Measurements from ENCODE around the gene PASK. TPM values are rescaled to one million over a fixed set of nuclear protein-coding genes. Genes with fewer than 3 reads are reported as not detected.

PASK gene
- total RNA-seq, 2 donors from 2014 or later, result 108 to 163 TPM

DNA sequence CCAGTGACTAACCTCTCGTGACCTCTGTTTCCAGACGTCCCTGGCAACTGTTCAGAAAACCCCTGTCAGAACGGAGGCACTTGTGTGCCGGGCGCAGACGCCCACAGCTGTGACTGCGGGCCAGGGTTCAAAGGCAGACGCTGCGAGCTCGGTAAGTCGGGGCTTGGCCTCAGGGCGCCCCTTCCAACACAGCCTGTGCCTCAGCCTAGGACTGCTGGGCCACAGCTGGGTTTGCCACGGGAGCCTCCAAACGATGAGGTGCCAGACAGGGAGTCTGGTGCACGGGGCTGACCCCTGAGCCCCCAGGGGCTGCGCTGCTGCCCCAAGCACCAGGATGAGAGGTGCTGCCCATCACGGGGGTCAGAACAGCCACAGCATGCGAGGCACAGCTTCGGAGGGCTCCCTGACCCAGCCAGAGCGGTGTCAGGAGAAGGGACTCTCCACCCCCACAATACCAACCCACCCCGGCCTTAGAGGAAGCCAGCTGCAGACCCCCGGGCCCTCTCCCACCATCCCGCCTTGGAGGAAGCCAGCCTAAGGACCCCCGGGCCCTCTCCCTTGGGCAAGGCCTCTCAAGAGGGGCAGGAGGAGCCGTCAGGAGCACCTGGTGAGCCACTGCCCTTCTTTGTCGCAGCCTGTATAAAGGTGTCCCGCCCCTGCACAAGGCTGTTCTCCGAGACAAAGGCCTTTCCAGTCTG, 67.5 kb downstream of the PASK start:
- ATAC-seq (no peak), DNase-seq (no peak)
- Mint-ChIP-seq H3K27ac (peak overlapping the region; percentile 82), H3K27me3 (no peaks in the 10 kb centered on the region), H3K36me3 (ENCODE audit: low read depth) (peaks cover 5% of the 10 kb centered on the region), H3K4me1 (peaks cover 10% of the 10 kb centered on the region), H3K4me3 (no peak overlapping the region)
- H3K9me3 ChIP-seq (ENCODE audit: control insufficient read depth, low read length, poor library complexity, severe bottlenecking), result no peaks in the 10 kb centered on the region

DNA sequence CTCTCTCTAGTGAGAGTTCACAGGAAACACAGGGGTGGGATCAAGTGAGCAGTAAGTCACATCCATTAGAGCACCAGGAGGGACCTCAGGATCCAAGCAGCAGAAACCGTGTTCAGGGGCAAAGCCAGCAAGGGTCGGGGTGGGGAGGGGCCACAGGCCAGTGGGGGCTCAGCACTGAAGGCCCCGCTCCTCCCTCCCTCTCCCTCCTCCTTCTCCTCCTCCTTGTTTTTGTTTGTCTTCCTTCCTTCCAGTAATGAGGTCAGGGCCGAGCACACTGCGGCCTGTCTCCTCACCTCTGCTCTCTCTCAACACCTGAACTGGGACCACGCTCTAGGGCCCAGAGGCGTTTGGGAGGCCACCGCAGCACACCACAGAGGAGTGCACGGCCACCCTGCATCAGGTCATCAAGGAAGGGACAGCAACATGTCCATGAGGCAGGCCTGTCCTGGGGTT, 68.1 kb downstream of the PASK start:
- Mint-ChIP-seq H3K4me1 (peaks cover 10% of the 10 kb centered on the region), H3K27ac (peak overlapping the region; percentile 82), H3K4me3 (no peak overlapping the region), H3K36me3 (ENCODE audit: low read depth) (peaks cover 3% of the 10 kb centered on the region), H3K27me3 (no peaks in the 10 kb centered on the region)
- DNase-seq (no peak), ATAC-seq (no peak)
- no peaks in the 10 kb centered on the region for H3K9me3 ChIP-seq (ENCODE audit: control insufficient read depth, low read length, poor library complexity, severe bottlenecking)

GRCh38 chr2:241080405-241081189, 68.7 kb downstream of the PASK start:
- peaks cover 10% of the 10 kb centered on the region for H3K4me1 Mint-ChIP-seq
- no peak overlapping the region for H3K4me3 Mint-ChIP-seq
- H3K36me3 Mint-ChIP-seq (ENCODE audit: low read depth), result peaks cover 3% of the 10 kb centered on the region
- ATAC-seq (no peak), DNase-seq (no peak)
- no peaks in the 10 kb centered on the region for H3K9me3 ChIP-seq (ENCODE audit: control insufficient read depth, low read length, poor library complexity, severe bottlenecking)
- H3K27me3 Mint-ChIP-seq, result no peaks in the 10 kb centered on the region
- peak overlapping the region; percentile 82 for H3K27ac Mint-ChIP-seq

DNA sequence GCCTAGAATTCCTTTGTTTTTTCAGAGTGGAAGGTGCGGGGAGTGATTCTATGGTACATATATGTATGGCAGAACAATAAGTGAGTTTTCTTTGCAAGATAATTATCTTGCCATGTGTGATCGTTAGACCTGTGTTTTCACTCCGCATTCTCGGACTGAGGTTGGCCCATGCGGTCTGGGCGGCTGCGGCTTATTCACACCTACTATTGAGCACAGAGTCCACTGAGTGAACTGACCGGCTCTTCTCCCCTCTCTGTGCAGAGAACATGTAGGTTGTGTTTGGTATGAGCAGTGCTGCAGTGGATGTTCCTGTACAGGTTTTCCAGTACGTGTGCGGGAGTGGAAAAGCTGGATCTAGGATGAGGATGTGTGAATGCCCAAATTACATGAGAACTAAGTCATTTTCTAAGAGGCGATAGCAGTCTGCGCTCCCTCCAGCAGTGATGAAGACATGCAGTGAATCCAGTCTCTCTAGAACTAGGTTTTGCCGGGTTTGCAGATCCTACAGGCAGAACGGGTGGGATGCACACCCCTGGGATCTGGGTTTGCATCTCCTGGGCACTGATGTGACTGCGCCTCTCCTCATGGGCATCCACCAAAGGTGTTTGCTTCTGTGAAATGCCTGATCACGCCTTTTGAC, 74.3 kb downstream of the PASK start:
- H3K36me3 Mint-ChIP-seq (ENCODE audit: low read depth), result peaks cover 2% of the 10 kb centered on the region

GRCh38 chr2:241074065-241074818, 75.0 kb downstream of the PASK start:
- Mint-ChIP-seq H3K36me3 (ENCODE audit: low read depth) (peaks cover 2% of the 10 kb centered on the region), H3K4me3 (no peak overlapping the region), H3K4me1 (peaks cover 5% of the 10 kb centered on the region), H3K27me3 (no peaks in the 10 kb centered on the region), H3K27ac (no peak overlapping the region)
- DNase-seq, result no peak
- ATAC-seq, result no peak
- H3K9me3 ChIP-seq (ENCODE audit: control insufficient read depth, low read length, poor library complexity, severe bottlenecking), result no peaks in the 10 kb centered on the region

More for the DNA sequence above, 74.3 kb downstream of the PASK start:
- Mint-ChIP-seq H3K27ac (no peak overlapping the region), H3K4me1 (peaks cover 5% of the 10 kb centered on the region), H3K4me3 (no peak overlapping the region), H3K27me3 (no peaks in the 10 kb centered on the region)
- no peak for ATAC-seq
- DNase-seq, result no peak
- H3K9me3 ChIP-seq (ENCODE audit: control insufficient read depth, low read length, poor library complexity, severe bottlenecking), result no peaks in the 10 kb centered on the region

DNA sequence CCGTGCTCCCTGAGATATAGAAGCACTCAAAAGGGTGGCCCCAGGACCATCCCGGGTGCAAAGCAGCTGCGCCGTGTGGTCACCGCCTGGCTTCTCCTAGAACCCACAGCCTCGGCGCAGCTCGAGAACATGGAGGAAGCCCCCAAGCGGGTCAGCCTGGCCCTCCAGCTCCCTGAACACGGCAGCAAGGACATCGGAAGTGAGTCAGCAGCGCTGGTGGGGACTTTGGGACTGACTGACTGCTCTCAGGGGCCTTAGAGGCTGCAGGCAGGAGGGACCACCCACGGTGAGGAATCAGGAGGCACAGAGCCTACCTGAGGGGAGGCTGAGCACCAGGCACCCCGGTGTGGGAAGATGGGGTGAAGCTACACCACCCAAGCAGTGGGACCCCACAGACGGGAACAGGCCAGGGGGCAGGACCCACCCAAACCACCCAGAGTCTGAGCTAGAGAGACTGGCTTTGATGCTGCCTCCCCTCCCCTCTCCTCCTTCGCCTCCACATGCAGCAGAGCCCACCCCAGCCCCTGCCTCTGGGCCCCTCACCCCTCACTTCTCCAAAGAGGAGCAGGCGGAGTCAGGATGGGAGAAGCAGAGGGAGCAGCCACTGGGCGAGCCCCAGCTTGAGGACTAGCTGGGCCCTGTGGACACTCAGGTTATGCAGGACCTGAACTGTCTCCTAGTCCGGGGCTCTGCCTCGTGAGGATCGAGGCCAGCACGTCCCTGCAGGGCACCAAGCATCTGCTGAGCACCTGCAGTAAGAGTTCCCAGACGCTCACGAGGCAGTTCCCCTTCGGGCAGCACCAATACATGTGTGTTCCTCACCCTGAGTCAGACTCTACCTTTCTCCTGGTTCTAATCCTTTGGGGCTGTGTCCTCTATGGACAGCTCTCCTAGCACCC, 75.9 kb downstream of the PASK start:
- Mint-ChIP-seq H3K4me3 (no peak overlapping the region), H3K27ac (peak overlapping the region; percentile 9), H3K4me1 (peaks cover 7% of the 10 kb centered on the region), H3K27me3 (no peaks in the 10 kb centered on the region), H3K36me3 (ENCODE audit: low read depth) (peaks cover 2% of the 10 kb centered on the region)
- DNase-seq, result no peak
- ATAC-seq, result no peak
- H3K9me3 ChIP-seq (ENCODE audit: control insufficient read depth, low read length, poor library complexity, severe bottlenecking), result no peaks in the 10 kb centered on the region

GRCh38 chr2:241072553-241073165, 76.6 kb downstream of the PASK start:
- no peaks in the 10 kb centered on the region for H3K9me3 ChIP-seq (ENCODE audit: control insufficient read depth, low read length, poor library complexity, severe bottlenecking)
- H3K27me3 Mint-ChIP-seq, result no peaks in the 10 kb centered on the region
- H3K36me3 Mint-ChIP-seq (ENCODE audit: low read depth), result peaks cover 2% of the 10 kb centered on the region
- DNase-seq, result no peak
- no peak for ATAC-seq
- H3K4me3 Mint-ChIP-seq, result no peak overlapping the region
- H3K27ac Mint-ChIP-seq, result peak overlapping the region; percentile 9
- H3K4me1 Mint-ChIP-seq, result peaks cover 7% of the 10 kb centered on the region

GRCh38 chr2:241072151-241072550, 77.1 kb downstream of the PASK start:
- Mint-ChIP-seq H3K27ac (no peak overlapping the region), H3K36me3 (ENCODE audit: low read depth) (peaks cover 2% of the 10 kb centered on the region), H3K27me3 (no peaks in the 10 kb centered on the region), H3K4me3 (no peak overlapping the region), H3K4me1 (peaks cover 7% of the 10 kb centered on the region)
- DNase-seq (no peak), ATAC-seq (no peak)
- H3K9me3 ChIP-seq (ENCODE audit: control insufficient read depth, low read length, poor library complexity, severe bottlenecking), result no peaks in the 10 kb centered on the region

DNA sequence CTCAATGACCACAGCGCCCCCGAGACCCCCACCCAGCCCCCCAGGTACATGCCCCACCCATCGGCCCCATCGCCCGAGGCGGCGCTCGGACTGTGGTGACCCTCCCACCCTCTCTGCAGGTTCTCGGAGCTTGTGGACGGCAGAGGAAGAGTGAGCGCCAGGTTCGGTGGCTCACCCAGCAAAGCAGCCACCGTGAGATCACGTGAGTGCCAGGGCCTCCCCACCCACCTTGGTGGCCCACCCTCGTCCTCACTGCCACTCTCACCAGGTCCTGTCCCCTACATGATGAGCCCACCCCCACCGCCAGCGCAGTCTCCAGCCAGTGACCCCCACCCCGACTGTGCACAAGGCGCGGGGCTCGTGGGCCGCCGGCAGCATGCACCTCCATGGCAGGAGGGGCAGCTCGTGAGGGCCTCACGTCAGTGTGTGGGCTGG, 77.6 kb downstream of the PASK start:
- H3K27me3 Mint-ChIP-seq, result no peaks in the 10 kb centered on the region
- no peaks in the 10 kb centered on the region for H3K9me3 ChIP-seq (ENCODE audit: control insufficient read depth, low read length, poor library complexity, severe bottlenecking)
- H3K27ac Mint-ChIP-seq, result no peak overlapping the region
- no peak for ATAC-seq
- DNase-seq, result no peak
- H3K36me3 Mint-ChIP-seq (ENCODE audit: low read depth), result peaks cover 2% of the 10 kb centered on the region
- no peak overlapping the region for H3K4me3 Mint-ChIP-seq
- H3K4me1 Mint-ChIP-seq, result peaks cover 7% of the 10 kb centered on the region

DNA sequence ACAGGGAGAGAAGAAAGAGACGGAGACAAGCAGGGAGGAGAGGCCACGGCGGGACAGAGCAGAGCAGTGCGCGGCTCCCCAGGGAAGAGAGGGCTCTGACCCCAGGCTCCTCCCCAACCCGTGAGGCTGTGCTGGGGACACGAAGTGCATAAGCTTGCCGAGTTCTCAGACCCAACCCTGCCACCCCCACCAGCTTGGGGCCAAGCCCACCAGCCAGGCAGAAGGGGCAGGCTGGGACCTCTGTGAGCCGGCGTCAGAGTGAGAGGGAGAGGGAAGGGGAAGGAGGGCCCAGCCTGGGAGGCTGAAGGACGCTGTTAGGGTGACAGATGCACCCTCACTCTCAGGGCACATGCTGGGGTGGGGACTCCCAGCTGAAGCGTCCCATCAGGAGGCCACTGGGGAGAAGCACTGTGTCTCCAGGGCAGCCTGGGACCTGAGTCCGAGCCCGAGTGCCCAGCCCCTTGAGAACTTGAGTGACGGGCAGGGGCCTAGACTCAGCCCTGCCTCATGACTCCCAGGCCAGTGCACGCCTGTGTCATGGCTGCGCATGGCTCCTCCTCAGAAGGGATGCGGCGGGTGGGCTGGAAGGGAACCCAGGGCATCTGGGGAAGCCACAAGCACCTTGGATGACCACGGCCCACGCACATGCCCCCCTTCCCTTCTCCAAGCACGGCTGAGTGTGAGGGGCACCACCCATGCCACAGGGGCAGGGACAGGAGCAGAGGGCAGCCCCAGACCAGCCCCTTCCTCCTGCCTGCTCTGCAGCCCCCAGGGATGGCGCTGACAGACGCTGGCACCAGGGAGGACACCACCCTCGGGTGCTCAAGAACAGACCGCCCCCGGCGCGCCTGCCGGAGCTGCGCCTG, 78.2 kb downstream of the PASK start:
- Mint-ChIP-seq H3K36me3 (ENCODE audit: low read depth) (peaks cover 2% of the 10 kb centered on the region), H3K4me1 (peaks cover 7% of the 10 kb centered on the region), H3K27ac (no peak overlapping the region), H3K4me3 (no peak overlapping the region), H3K27me3 (no peaks in the 10 kb centered on the region)
- ATAC-seq, result no peak
- no peak for DNase-seq
- H3K9me3 ChIP-seq (ENCODE audit: control insufficient read depth, low read length, poor library complexity, severe bottlenecking), result no peaks in the 10 kb centered on the region

- H3K27ac Mint-ChIP-seq, result no peak overlapping the region
- no peak overlapping the region for H3K4me3 Mint-ChIP-seq
- no peak for ATAC-seq
- H3K36me3 Mint-ChIP-seq (ENCODE audit: low read depth), result peaks cover under 1% of the 10 kb centered on the region
- no peak for DNase-seq
- no peaks in the 10 kb centered on the region for H3K9me3 ChIP-seq (ENCODE audit: control insufficient read depth, low read length, poor library complexity, severe bottlenecking)
- H3K27me3 Mint-ChIP-seq, result no peaks in the 10 kb centered on the region
- H3K4me1 Mint-ChIP-seq, result peaks cover 9% of the 10 kb centered on the region
These were observed 78.9 kb downstream of the PASK start for GRCh38 chr2:241070361-241070760.

Data from T-helper 17 cell (primary cell).